ENCODE data around the gene CRY1. TPM values are rescaled to one million over a fixed set of nuclear protein-coding genes. Genes with fewer than 3 reads are reported as not detected.

CRY1 gene
- total RNA-seq, 1 donor from 2014 or later, result 21.2 TPM

DNA sequence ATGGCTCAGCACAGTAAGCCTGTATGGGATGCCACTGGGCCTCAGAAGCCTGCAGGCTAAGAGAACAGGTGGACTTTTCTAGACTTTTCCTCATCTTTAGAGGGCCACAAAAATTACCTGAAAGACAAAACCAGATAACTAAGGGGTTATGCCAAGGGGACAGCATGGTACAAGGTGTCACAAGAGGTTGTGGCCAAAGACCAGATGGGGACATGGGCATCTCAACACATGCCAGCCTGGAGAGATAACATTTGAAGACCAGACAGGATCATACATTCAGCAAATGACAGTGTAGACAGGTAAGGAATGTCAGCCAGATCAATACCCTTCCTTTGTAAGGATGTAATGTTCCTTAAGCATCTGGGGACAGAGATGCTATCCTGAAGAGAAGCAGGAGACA is 8.9 kb upstream of the CRY1 start:
- DNase-seq (ENCODE audit: low spot score), result no peak
- TF ChIP-seq, protein P1, sequence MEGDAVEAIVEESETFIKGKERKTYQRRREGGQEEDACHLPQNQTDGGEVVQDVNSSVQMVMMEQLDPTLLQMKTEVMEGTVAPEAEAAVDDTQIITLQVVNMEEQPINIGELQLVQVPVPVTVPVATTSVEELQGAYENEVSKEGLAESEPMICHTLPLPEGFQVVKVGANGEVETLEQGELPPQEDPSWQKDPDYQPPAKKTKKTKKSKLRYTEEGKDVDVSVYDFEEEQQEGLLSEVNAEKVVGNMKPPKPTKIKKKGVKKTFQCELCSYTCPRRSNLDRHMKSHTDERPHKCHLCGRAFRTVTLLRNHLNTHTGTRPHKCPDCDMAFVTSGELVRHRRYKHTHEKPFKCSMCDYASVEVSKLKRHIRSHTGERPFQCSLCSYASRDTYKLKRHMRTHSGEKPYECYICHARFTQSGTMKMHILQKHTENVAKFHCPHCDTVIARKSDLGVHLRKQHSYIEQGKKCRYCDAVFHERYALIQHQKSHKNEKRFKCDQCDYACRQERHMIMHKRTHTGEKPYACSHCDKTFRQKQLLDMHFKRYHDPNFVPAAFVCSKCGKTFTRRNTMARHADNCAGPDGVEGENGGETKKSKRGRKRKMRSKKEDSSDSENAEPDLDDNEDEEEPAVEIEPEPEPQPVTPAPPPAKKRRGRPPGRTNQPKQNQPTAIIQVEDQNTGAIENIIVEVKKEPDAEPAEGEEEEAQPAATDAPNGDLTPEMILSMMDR (IDR thresholded peaks at IDR 0.05), result no peak
- Mint-ChIP-seq H3K4me1 (ENCODE audit: low read depth) (peaks cover 5% of the 10 kb centered on the region), H3K36me3 (ENCODE audit: low read depth) (no peaks in the 10 kb centered on the region), H3K27ac (ENCODE audit: unreplicated experiment) (no peak overlapping the region), H3K4me3 (ENCODE audit: unreplicated experiment) (no peak overlapping the region), H3K9me3 (ENCODE audit: low read depth) (no peaks in the 10 kb centered on the region), H3K27me3 (ENCODE audit: low read depth) (peaks cover 2% of the 10 kb centered on the region)

DNA sequence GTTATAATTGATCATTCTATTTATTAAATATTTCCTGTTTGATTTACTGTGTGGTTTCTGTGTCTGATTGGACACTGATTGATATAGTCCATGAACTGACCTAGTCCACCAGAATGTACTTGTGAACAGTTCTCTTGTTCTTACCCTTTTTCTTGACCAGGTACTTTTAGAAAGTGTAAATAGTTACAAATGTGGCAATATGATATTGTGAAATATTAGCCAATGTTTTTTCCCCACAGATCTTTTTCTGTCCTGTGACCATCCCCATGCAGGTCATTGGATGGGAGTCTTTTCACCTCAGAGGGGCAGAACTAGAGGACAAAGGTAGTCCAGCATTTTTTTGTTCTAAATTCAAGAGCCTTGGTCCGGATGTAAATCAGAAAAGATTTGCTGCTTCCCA is 8.3 kb upstream of the CRY1 start:
- Mint-ChIP-seq H3K27me3 (ENCODE audit: low read depth) (no peaks in the 10 kb centered on the region), H3K27ac (ENCODE audit: unreplicated experiment) (no peak overlapping the region), H3K36me3 (ENCODE audit: low read depth) (no peaks in the 10 kb centered on the region), H3K4me1 (ENCODE audit: low read depth) (peaks cover 5% of the 10 kb centered on the region), H3K9me3 (ENCODE audit: low read depth) (no peaks in the 10 kb centered on the region), H3K4me3 (ENCODE audit: unreplicated experiment) (no peak overlapping the region)
- TF ChIP-seq, protein P1 (IDR thresholded peaks at IDR 0.05), result no peak
- no peak for DNase-seq (ENCODE audit: low spot score)

DNA sequence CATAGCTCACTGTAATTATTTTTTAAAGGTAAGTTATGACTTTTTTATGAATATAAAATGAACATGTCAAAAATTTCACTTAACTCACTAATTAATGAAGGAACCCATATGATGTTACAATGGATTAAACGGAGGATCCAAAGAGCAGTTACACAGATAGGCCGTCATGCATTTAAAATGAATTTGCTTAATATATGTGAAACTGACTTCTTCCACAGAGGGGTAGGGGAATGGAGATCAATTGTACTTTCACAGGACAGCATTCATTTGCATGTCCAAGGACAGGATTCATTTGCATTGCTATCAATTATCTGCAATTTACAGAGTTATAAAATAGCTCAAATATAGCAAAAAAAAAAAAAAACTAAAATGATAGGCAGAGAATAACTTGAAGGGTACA is 6.6 kb upstream of the CRY1 start:
- Mint-ChIP-seq H3K4me1 (ENCODE audit: low read depth) (peaks cover 4% of the 10 kb centered on the region), H3K27ac (ENCODE audit: unreplicated experiment) (no peak overlapping the region), H3K27me3 (ENCODE audit: low read depth) (no peaks in the 10 kb centered on the region), H3K36me3 (ENCODE audit: low read depth) (no peaks in the 10 kb centered on the region), H3K4me3 (ENCODE audit: unreplicated experiment) (no peak overlapping the region), H3K9me3 (ENCODE audit: low read depth) (no peaks in the 10 kb centered on the region)
- TF ChIP-seq, protein P1 (IDR thresholded peaks at IDR 0.05), result no peak
- DNase-seq (ENCODE audit: low spot score), result no peak

DNA sequence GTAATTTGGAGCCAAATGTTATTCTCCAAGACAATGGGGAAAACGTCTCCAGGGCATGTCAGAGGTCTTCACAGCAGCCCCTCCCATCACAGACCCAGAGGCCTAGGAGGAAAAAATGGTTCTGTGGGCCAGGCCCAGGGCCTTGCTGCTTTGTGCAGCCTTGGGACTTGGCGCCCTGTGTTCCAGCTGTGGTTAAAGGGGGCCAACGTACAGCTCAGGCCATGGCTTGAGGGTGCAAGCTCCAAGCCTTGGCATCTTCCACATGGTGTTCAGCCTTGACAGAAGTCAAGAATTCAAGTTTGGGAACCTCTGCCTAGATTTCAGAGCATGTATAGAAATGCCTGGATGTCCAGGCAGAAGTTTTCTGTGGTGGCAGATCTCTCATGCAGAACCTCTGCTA is 3.2 kb upstream of the CRY1 start:
- Mint-ChIP-seq H3K27me3 (ENCODE audit: low read depth) (no peaks in the 10 kb centered on the region), H3K4me1 (ENCODE audit: low read depth) (peaks cover 12% of the 10 kb centered on the region)

DNA sequence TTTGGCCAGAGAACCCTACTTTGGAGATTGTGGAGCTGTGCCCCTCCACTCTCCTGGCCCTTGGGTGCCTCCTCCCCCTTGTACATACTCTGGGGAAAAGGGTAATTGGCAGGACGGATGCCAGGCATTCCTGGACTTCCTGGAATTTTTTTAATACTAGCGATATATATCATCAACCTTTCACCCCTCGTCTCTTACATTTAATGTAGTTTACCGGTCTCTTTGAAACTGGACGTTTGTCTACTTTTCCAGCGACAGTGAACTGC is 767 bp upstream of the CRY1 start:
- Mint-ChIP-seq H3K4me1 (ENCODE audit: low read depth) (peaks cover 12% of the 10 kb centered on the region), H3K4me3 (ENCODE audit: unreplicated experiment) (no peak overlapping the region), H3K36me3 (ENCODE audit: low read depth) (no peaks in the 10 kb centered on the region), H3K27ac (ENCODE audit: unreplicated experiment) (no peak overlapping the region), H3K9me3 (ENCODE audit: low read depth) (no peaks in the 10 kb centered on the region), H3K27me3 (ENCODE audit: low read depth) (no peaks in the 10 kb centered on the region)
- DNase-seq (ENCODE audit: low spot score), result no peak
- TF ChIP-seq, protein P1 (IDR thresholded peaks at IDR 0.05), result no peak

More for the DNA sequence above, 3.2 kb upstream of the CRY1 start:
- no peak for DNase-seq (ENCODE audit: low spot score)
- TF ChIP-seq, protein P1 (IDR thresholded peaks at IDR 0.05), result no peak
- Mint-ChIP-seq H3K36me3 (ENCODE audit: low read depth) (no peaks in the 10 kb centered on the region), H3K27ac (ENCODE audit: unreplicated experiment) (no peak overlapping the region), H3K9me3 (ENCODE audit: low read depth) (no peaks in the 10 kb centered on the region), H3K4me3 (ENCODE audit: unreplicated experiment) (no peak overlapping the region)
